Heart right ventricle (tissue), 16 donors: ENCODE measurements around the gene SCN10A. TPM values are rescaled to one million over a fixed set of nuclear protein-coding genes. Genes with fewer than 3 reads are reported as not detected.

Experiments used
- ATAC-seq, 8 donors: fragments of 200-7000 bp; cut with Tn5 transposase; one replicate each; pipeline ENCODE4 v1.9.1; 2020; ENCODE audit warnings: mild to moderate bottlenecking in 8 of 8, moderate library complexity in 8 of 8, moderate number of reproducible peaks in 1 of 8
- DNase-seq, 2 donors: peaks; one replicate each; pipeline ENCODE4 v3.0.0-alpha.2; 2020
- H3K27ac ChIP-seq, 10 donors: fragments of 200-600 bp; sonication (generic) in 2 of 10; one replicate each; pipeline versions ENCODE4 v1.5.0 to v1.8.0; 2020 to 2022; ENCODE audit warnings: mild to moderate bottlenecking in 3 of 10
- H3K27me3 ChIP-seq, 7 donors: fragments of 200-600 bp; one replicate each; pipeline ENCODE4 v1.8.0; 2021 to 2022; ENCODE audit warnings: mild to moderate bottlenecking in 2 of 7
- H3K36me3 ChIP-seq, 9 donors: fragments of 200-600 bp; sonication (generic) in 1 of 9; one replicate each; pipeline versions ENCODE4 v1.5.0 to v1.8.0; 2020 to 2022; ENCODE audit warnings: mild to moderate bottlenecking in 2 of 9
- H3K4me1 ChIP-seq, 9 donors: fragments of 200-600 bp; sonication (generic) in 1 of 9; one replicate each; pipeline versions ENCODE4 v1.5.0 to v1.8.0; 2020 to 2022; ENCODE audit warnings: mild to moderate bottlenecking in 4 of 9
- H3K4me3 ChIP-seq, 10 donors: fragments of 200-600 bp; sonication (generic) in 2 of 10; one replicate each; pipeline versions ENCODE4 v1.5.0 to v1.8.0; 2020 to 2022; ENCODE audit warnings: mild to moderate bottlenecking in 7 of 10, moderate library complexity in 2 of 10
- H3K9me3 ChIP-seq, 11 donors: fragments of 200-600 bp in 10 of 11; sonication (generic) in 2 of 11; one replicate each; pipeline versions ENCODE4 v1.5.0 to v1.8.0; 2013 to 2022; ENCODE audit warnings: mild to moderate bottlenecking in 2 of 11, control low read depth in 1 of 11, moderate library complexity in 1 of 11
- CTCF ChIP-seq, 9 donors: fragments of 200-600 bp; sonication (generic) in 2 of 9; IDR thresholded peaks; one replicate each; pipeline versions ENCODE4 v1.5.0 to v1.8.0; 2021 to 2022; ENCODE audit warnings: antibody characterized with exemption in 9 of 9, mild to moderate bottlenecking in 5 of 9, moderate library complexity in 1 of 9
- WGBS, 2 donors: extraction: QIAGEN DNeasy Blood & Tissue Kit; methylation state at CpG; one replicate each; pipeline ENCODE4 v1.1.7; 2013; ENCODE audit warnings: inconsistent platforms in 1 of 2; 5-methylcytosine and 5-hydroxymethylcytosine counted together
- intact Hi-C, 10 donors: fragments of 100-400 bp; cut with DNase I; formaldehyde crosslinking; loops; one replicate each; pipeline versions ENCODE4 v1.11.1 to v1.14.2; 2022
- polyA plus RNA-seq, 2 donors: library from polyadenylated mRNA; stranded (reverse); fragments of 200-250 nt; gene quantifications; one replicate each; pipeline ENCODE4 v1.2.3, GENCODE V29; 2013
- total RNA-seq, 10 donors: library from RNA; stranded (reverse); fragmentation: NEBNext Ultra II Directional in 3 of 10; extraction: Animal tissue kit (Norgen Biotek cat#: 25700) in 3 of 10; gene quantifications; one replicate each; pipeline versions ENCODE4 v1.2.1 to v1.2.4, GENCODE V29; 2021 to 2023
- donor health status: Arrhythmogenic right ventricular cardiomyopathy.
- donor health status: ischemic (EF 13 %, LVEDD 7.1; RV severe dilation, severe dysfunction).
- donor health status: healthy with polysubstance abuse.
- donor health status: DM: no; HTN: yes; CAD: no.
- donor health status: DM: no; HTN: no; CAD: no.
- donor health status: ischemic (EF 25% LVEDD 6.9; RV normal size, moderate dysfunction).
- donor health status: ischemic (EF 25% LVEDD 5.7; RV mildly dilated, moderate dysfunction).
- donor health status: healthy.
- donor health status: DM: yes; HTN: yes; CAD: no.
- donor health status: Ischemic cardiomyopathy.
- donor health status: ischemic (EF 35%, LVEDD 5.7; RV mildly dilated, moderate dysfunction).
- donor health status: nonischemic (EF 11% LVEDD 7.7; RV severe dilation, severe dysfunction).
- donor health status: DM: yes; HTN: yes; CAD: no.
- donor health status: PGD.
- donor health status: ischemic (EF 29% LVEDD 5.4; RV normal size, mild dysfunction).
- donor health status: nonischemic (EF 23%, LVEDD 6.1; RV moderate dilation, normal function).

SCN10A gene
- total and polyA plus RNA-seq, 12 donors: 0.03 to 0.36 (median 0.07) TPM

GRCh38 chr3:38827791-38828190, 11.8 kb upstream of the SCN10A start:
- TF ChIP-seq CTCF (IDR thresholded peaks at IDR 0.05): no peak
- Histone ChIP-seq H3K27me3 (no peaks in the 10 kb centered on the region), H3K4me3 (no peak overlapping the region), H3K36me3 (no peaks in the 10 kb centered on the region), H3K9me3 (no peaks in the 10 kb centered on the region), H3K27ac (no peak overlapping the region), H3K4me1 (peaks cover 0 to 10% (median 0%) of the 10 kb centered on the region in 9 donors)
- intact Hi-C loops: no loop called here
- no peak for DNase-seq
- no peak for ATAC-seq

- DNase-seq (no peak), ATAC-seq (no peak)
- Histone ChIP-seq H3K4me3 (no peak overlapping the region), H3K27ac (no peak overlapping the region), H3K27me3 (no peaks in the 10 kb centered on the region), H3K9me3 (no peaks in the 10 kb centered on the region), H3K36me3 (no peaks in the 10 kb centered on the region), H3K4me1 (peaks cover 0 to 10% (median 0%) of the 10 kb centered on the region in 9 donors)
- TF ChIP-seq CTCF (IDR thresholded peaks at IDR 0.05): no peak
- intact Hi-C loops: no loop called here
- WGBS, 2 donors: 86 to 87% methylated on average over 2 of the region's 2 CpGs
Measured at GRCh38 chr3:38826001-38826400, 10.0 kb upstream of the SCN10A start.

GRCh38 chr3:38824349-38824748, 8.3 kb upstream of the SCN10A start:
- intact Hi-C loops: no loop called here
- Histone ChIP-seq H3K27me3 (no peaks in the 10 kb centered on the region), H3K36me3 (no peaks in the 10 kb centered on the region), H3K4me1 (peaks cover 0 to 5% (median 0%) of the 10 kb centered on the region in 9 donors), H3K9me3 (no peaks in the 10 kb centered on the region), H3K27ac (no peak overlapping the region), H3K4me3 (no peak overlapping the region)
- TF ChIP-seq CTCF (IDR thresholded peaks at IDR 0.05): no peak
- DNase-seq: no peak
- WGBS, 2 donors: 69 to 72% methylated on average over 4 of the region's 4 CpGs
- no peak for ATAC-seq

DNA sequence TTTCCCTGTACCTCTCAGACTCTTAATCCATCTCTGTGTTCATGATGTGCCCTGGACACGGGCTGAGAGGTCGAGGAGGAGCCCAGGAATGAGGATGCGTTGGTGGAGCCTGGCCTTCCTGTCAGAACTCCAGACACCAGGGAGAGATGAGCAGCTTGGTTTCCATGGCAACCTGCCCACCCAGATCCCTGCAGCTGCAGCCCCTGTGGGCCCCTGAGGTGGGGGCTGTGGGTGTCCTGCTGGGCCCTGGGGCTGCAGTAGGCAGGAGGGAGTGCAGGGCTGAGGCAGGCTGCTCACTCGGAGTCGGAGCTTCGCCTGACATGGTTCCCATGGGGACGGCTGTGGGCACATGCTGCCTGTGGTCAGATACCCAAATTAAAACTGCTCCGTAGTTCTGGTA, 7.7 kb upstream of the SCN10A start:
- no peak overlapping the region for H3K27ac ChIP-seq
- H3K4me3 ChIP-seq: no peak overlapping the region
- ATAC-seq: no peak
- TF ChIP-seq CTCF (IDR thresholded peaks at IDR 0.05): no peak
- 57 to 62% methylated on average over 8 of the region's 8 CpGs for WGBS, 2 donors
- peaks cover 0 to 5% (median 0%) of the 10 kb centered on the region in 7 donors for H3K27me3 ChIP-seq
- no peak for DNase-seq
- H3K4me1 ChIP-seq: no peaks in the 10 kb centered on the region
- intact Hi-C loops: no loop called here
- no peaks in the 10 kb centered on the region for H3K9me3 ChIP-seq
- H3K36me3 ChIP-seq: no peaks in the 10 kb centered on the region

DNA sequence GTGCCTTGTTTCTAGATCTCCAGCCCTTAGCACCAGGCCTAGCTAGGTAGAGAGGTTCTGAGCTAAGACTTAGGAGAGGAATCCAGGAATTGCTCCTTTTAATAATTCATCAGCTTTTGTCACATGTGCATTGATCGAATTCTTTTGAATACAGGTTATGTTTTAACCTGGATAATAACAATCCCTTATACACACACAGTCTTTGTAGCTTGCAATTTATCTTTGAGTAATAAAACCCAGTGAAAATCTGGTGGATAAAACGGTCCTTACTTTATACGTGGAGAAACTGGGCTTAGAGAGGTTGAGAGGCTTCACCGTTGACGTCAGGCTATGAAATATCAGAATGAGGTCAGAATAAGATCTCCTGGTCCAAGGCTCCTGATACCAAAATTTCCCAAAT, 7.2 kb upstream of the SCN10A start:
- Histone ChIP-seq H3K4me3 (no peak overlapping the region), H3K36me3 (no peaks in the 10 kb centered on the region), H3K9me3 (no peaks in the 10 kb centered on the region), H3K4me1 (no peaks in the 10 kb centered on the region), H3K27ac (no peak overlapping the region), H3K27me3 (peaks cover 0 to 11% (median 0%) of the 10 kb centered on the region in 7 donors)
- DNase-seq: no peak
- no peak for TF ChIP-seq CTCF (IDR thresholded peaks at IDR 0.05)
- 80 to 89% methylated on average over 5 of the region's 5 CpGs for WGBS, 2 donors
- intact Hi-C loops: no loop called here
- no peak for ATAC-seq
